ENCODE results near the gene OVOL1. TPM values are rescaled to one million over a fixed set of nuclear protein-coding genes. Genes with fewer than 3 reads are reported as not detected.

The OVOL1 gene
- total RNA-seq, 6 donors from 2014 or later, result under 0.01 to 2.2 (median 0.77) TPM

GRCh38 chr11:65798882-65799281 lies 12.0 kb downstream of the OVOL1 start:
- H3K36me3 ChIP-seq, result no peaks in the 10 kb centered on the region
- TF ChIP-seq EP300 (IDR thresholded peaks at IDR 0.05) (no peak), POLR2A (IDR thresholded peaks at IDR 0.05) (no peak), POLR2AphosphoS5 (IDR thresholded peaks at IDR 0.05) (no peak), CTCF (IDR thresholded peaks at IDR 0.05) (no peak)
- no peaks in the 10 kb centered on the region for H3K9me3 ChIP-seq
- DNase-seq (no peak), ATAC-seq (ENCODE audit: low FRiP score in 2 of 2) (no peak)
- no peaks in the 10 kb centered on the region for H3K4me1 ChIP-seq
- WGBS, 2 donors, result 92 to 93% methylated on average over 8 of the region's 8 CpGs
- no peak overlapping the region for H3K27ac ChIP-seq
- H3K4me3 ChIP-seq, result no peak overlapping the region
- peaks cover 0 to 2% (median 0%) of the 10 kb centered on the region in 4 donors for H3K27me3 ChIP-seq

GRCh38 chr11:65801153-65801987 lies 14.5 kb downstream of the OVOL1 start:
- Histone ChIP-seq H3K9me3 (no peaks in the 10 kb centered on the region), H3K4me1 (no peaks in the 10 kb centered on the region), H3K4me3 (no peak overlapping the region), H3K27me3 (peaks cover 0 to 6% (median 0%) of the 10 kb centered on the region in 4 donors), H3K36me3 (no peaks in the 10 kb centered on the region), H3K27ac (no peak overlapping the region)
- WGBS, 2 donors, result 85 to 86% methylated on average over 17 to 18 of the region's 18 CpGs
- DNase-seq, result peak in 1 of 2 donors; percentile 42
- TF ChIP-seq EP300 (IDR thresholded peaks at IDR 0.05) (no peak), CTCF (IDR thresholded peaks at IDR 0.05) (no peak), POLR2A (IDR thresholded peaks at IDR 0.05) (no peak), POLR2AphosphoS5 (IDR thresholded peaks at IDR 0.05) (no peak)
- no peak for ATAC-seq (ENCODE audit: low FRiP score in 2 of 2)

GRCh38 chr11:65802841-65803240 lies 16.0 kb downstream of the OVOL1 start:
- ATAC-seq (ENCODE audit: low FRiP score in 2 of 2) (no peak), DNase-seq (no peak)
- no peaks in the 10 kb centered on the region for H3K9me3 ChIP-seq
- WGBS, 2 donors, result 73 to 92% methylated on average over 9 of the region's 9 CpGs
- peaks cover 0 to 6% (median 0%) of the 10 kb centered on the region in 4 donors for H3K27me3 ChIP-seq
- TF ChIP-seq POLR2A (IDR thresholded peaks at IDR 0.05), result no peak
- TF ChIP-seq CTCF (IDR thresholded peaks at IDR 0.05), result no peak
- no peak for TF ChIP-seq POLR2AphosphoS5 (IDR thresholded peaks at IDR 0.05)
- no peak for TF ChIP-seq EP300 (IDR thresholded peaks at IDR 0.05)
- H3K36me3 ChIP-seq, result no peaks in the 10 kb centered on the region
- no peak overlapping the region for H3K4me3 ChIP-seq
- no peaks in the 10 kb centered on the region for H3K4me1 ChIP-seq
- no peak overlapping the region for H3K27ac ChIP-seq

GRCh38 chr11:65803797-65804492 lies 17.1 kb downstream of the OVOL1 start:
- no peak for ATAC-seq (ENCODE audit: low FRiP score in 2 of 2)
- peak in 1 of 2 donors; percentile 37 for DNase-seq
- Histone ChIP-seq H3K9me3 (no peaks in the 10 kb centered on the region), H3K36me3 (no peaks in the 10 kb centered on the region), H3K4me3 (no peak overlapping the region), H3K27me3 (peaks cover 0 to 6% (median 0%) of the 10 kb centered on the region in 4 donors), H3K27ac (no peak overlapping the region), H3K4me1 (no peaks in the 10 kb centered on the region)
- no peak for TF ChIP-seq POLR2AphosphoS5 (IDR thresholded peaks at IDR 0.05)
- TF ChIP-seq POLR2A (IDR thresholded peaks at IDR 0.05), result no peak
- TF ChIP-seq EP300 (IDR thresholded peaks at IDR 0.05), result no peak
- TF ChIP-seq CTCF (IDR thresholded peaks at IDR 0.05), result no peak
- 54 to 66% methylated on average over 16 to 21 of the region's 21 CpGs for WGBS, 2 donors

All from upper lobe of left lung (tissue), 6 donors.